ENCODE data around the gene HLA-E.

DNA sequence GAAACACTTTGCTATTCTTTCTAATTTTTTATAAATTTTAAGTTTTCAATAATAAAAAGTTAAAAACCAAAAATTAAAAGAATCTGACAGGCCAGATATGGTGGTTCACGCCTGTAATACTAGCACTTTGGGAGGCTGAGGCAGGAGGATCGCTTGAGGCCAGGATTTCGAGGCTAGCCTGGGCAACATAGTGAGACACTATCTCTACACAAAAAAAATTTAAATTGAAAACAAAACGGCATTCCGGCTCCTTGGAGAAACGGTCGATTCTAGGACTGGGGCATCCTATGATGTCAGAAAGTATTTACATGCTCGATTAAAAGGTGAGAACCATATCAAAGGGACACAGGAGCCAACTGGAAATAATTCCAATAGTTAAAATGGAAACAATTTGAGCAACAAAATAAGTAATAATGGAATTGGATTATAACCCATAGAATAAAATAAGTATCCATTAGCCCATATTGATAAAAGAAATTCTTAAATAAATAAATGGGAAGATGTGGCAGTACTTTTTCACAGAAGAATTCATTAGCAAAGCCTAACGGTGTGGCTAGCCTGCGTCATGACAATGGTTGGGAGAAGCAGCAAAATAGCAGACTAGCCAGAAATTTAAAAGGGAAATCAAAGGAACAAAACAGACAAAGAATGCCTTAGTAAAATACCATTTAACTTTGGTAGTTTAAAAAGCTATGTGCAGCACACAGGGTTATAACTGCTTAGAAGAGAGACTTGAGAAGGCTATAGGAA is 21.3 kb downstream of the HLA-E start:
- TF ChIP-seq, protein P1, sequence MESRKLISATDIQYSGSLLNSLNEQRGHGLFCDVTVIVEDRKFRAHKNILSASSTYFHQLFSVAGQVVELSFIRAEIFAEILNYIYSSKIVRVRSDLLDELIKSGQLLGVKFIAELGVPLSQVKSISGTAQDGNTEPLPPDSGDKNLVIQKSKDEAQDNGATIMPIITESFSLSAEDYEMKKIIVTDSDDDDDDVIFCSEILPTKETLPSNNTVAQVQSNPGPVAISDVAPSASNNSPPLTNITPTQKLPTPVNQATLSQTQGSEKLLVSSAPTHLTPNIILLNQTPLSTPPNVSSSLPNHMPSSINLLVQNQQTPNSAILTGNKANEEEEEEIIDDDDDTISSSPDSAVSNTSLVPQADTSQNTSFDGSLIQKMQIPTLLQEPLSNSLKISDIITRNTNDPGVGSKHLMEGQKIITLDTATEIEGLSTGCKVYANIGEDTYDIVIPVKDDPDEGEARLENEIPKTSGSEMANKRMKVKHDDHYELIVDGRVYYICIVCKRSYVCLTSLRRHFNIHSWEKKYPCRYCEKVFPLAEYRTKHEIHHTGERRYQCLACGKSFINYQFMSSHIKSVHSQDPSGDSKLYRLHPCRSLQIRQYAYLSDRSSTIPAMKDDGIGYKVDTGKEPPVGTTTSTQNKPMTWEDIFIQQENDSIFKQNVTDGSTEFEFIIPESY (IDR thresholded peaks at IDR 0.05): no peak
- TF ChIP-seq EGR1 (IDR thresholded peaks at IDR 0.05; ENCODE audit: borderline replicate concordance in 1 of 2, low read depth in 2 of 2, low read length in 2 of 2) (no peak), NFYB (IDR thresholded peaks at IDR 0.05; ENCODE audit: insufficient read depth, low read depth, low read length) (no peak), KDM1A (IDR thresholded peaks at IDR 0.05; ENCODE audit: borderline replicate concordance) (no peak)
- TF ChIP-seq, protein P2, sequence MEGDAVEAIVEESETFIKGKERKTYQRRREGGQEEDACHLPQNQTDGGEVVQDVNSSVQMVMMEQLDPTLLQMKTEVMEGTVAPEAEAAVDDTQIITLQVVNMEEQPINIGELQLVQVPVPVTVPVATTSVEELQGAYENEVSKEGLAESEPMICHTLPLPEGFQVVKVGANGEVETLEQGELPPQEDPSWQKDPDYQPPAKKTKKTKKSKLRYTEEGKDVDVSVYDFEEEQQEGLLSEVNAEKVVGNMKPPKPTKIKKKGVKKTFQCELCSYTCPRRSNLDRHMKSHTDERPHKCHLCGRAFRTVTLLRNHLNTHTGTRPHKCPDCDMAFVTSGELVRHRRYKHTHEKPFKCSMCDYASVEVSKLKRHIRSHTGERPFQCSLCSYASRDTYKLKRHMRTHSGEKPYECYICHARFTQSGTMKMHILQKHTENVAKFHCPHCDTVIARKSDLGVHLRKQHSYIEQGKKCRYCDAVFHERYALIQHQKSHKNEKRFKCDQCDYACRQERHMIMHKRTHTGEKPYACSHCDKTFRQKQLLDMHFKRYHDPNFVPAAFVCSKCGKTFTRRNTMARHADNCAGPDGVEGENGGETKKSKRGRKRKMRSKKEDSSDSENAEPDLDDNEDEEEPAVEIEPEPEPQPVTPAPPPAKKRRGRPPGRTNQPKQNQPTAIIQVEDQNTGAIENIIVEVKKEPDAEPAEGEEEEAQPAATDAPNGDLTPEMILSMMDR (IDR thresholded peaks at IDR 0.05 in 2 of 3, conservative IDR thresholded peaks at IDR 0.05 in 1 of 3; ENCODE audit: control insufficient read depth in 2 of 3, extremely low read depth in 1 of 3, insufficient read depth in 1 of 3, low read depth in 3 of 3, low read length in 3 of 3): no peak
- TF ChIP-seq, protein P3, sequence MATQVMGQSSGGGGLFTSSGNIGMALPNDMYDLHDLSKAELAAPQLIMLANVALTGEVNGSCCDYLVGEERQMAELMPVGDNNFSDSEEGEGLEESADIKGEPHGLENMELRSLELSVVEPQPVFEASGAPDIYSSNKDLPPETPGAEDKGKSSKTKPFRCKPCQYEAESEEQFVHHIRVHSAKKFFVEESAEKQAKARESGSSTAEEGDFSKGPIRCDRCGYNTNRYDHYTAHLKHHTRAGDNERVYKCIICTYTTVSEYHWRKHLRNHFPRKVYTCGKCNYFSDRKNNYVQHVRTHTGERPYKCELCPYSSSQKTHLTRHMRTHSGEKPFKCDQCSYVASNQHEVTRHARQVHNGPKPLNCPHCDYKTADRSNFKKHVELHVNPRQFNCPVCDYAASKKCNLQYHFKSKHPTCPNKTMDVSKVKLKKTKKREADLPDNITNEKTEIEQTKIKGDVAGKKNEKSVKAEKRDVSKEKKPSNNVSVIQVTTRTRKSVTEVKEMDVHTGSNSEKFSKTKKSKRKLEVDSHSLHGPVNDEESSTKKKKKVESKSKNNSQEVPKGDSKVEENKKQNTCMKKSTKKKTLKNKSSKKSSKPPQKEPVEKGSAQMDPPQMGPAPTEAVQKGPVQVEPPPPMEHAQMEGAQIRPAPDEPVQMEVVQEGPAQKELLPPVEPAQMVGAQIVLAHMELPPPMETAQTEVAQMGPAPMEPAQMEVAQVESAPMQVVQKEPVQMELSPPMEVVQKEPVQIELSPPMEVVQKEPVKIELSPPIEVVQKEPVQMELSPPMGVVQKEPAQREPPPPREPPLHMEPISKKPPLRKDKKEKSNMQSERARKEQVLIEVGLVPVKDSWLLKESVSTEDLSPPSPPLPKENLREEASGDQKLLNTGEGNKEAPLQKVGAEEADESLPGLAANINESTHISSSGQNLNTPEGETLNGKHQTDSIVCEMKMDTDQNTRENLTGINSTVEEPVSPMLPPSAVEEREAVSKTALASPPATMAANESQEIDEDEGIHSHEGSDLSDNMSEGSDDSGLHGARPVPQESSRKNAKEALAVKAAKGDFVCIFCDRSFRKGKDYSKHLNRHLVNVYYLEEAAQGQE (IDR thresholded peaks at IDR 0.05; ENCODE audit: low read depth, low read length): no peak

All from GM12878 (cell line).